Measurements from ENCODE around the gene TP53TG3. TPM values are rescaled to one million over a fixed set of nuclear protein-coding genes. Genes with fewer than 3 reads are reported as not detected.
"Not testable (repeated sequence)": the region's sequence is repeated elsewhere in the genome, so short reads cannot be mapped to it uniquely, and the experiment has no call there.

TP53TG3 gene
- not detected for polyA plus RNA-seq (2012; ENCODE audit: insufficient read depth, insufficient read length, low read depth)

- not testable (repeated sequence) for H3K36me3 ChIP-seq; H3K4me1 ChIP-seq; DNase-seq; H3K4me3 ChIP-seq (ENCODE audit: low read depth, low read length); H3K27me3 ChIP-seq; H3K9me3 ChIP-seq
These were observed at the start of gene TP53TG3 for GRCh38 chr16:32676065-32676464. TP53TG3 (minus strand) TSS chr16:32676165; CDS start chr16:32676097, 68 bp downstream.

GRCh38 chr16:32650876-32651275 lies 25.1 kb downstream of the TP53TG3 start:
- DNase-seq; H3K4me3 ChIP-seq (ENCODE audit: low read depth, low read length); H3K9me3 ChIP-seq; H3K36me3 ChIP-seq; H3K27me3 ChIP-seq; H3K4me1 ChIP-seq: not testable (repeated sequence)

GRCh38 chr16:32647562-32647961 lies 28.4 kb downstream of the TP53TG3 start:
- H3K36me3 ChIP-seq; H3K4me3 ChIP-seq (ENCODE audit: low read depth, low read length); DNase-seq; H3K9me3 ChIP-seq; H3K27me3 ChIP-seq; H3K4me1 ChIP-seq: not testable (repeated sequence)

GRCh38 chr16:32646780-32647179 lies 29.2 kb downstream of the TP53TG3 start:
- H3K27me3 ChIP-seq; DNase-seq; H3K9me3 ChIP-seq; H3K4me1 ChIP-seq; H3K36me3 ChIP-seq; H3K4me3 ChIP-seq (ENCODE audit: low read depth, low read length): not testable (repeated sequence)

- H3K36me3 ChIP-seq; DNase-seq; H3K9me3 ChIP-seq; H3K27me3 ChIP-seq; H3K4me3 ChIP-seq (ENCODE audit: low read depth, low read length); H3K4me1 ChIP-seq: not testable (repeated sequence)
These were observed 29.8 kb downstream of the TP53TG3 start for GRCh38 chr16:32646177-32646576.

GRCh38 chr16:32645278-32645908 lies 30.6 kb downstream of the TP53TG3 start:
- H3K9me3 ChIP-seq; H3K4me1 ChIP-seq; H3K36me3 ChIP-seq; H3K27me3 ChIP-seq; H3K4me3 ChIP-seq (ENCODE audit: low read depth, low read length); DNase-seq: not testable (repeated sequence)

- H3K27me3 ChIP-seq; H3K4me1 ChIP-seq; DNase-seq; H3K36me3 ChIP-seq; H3K4me3 ChIP-seq (ENCODE audit: low read depth, low read length); H3K9me3 ChIP-seq: not testable (repeated sequence)
These were observed 31.2 kb downstream of the TP53TG3 start for GRCh38 chr16:32644715-32645114.

GRCh38 chr16:32637614-32638013 lies 38.4 kb downstream of the TP53TG3 start:
- not testable (repeated sequence) for H3K4me3 ChIP-seq (ENCODE audit: low read depth, low read length); H3K27me3 ChIP-seq; DNase-seq; H3K9me3 ChIP-seq; H3K4me1 ChIP-seq; H3K36me3 ChIP-seq

GRCh38 chr16:32632096-32632495 lies 43.9 kb downstream of the TP53TG3 start:
- H3K27me3 ChIP-seq, result not testable (repeated sequence)

More at GRCh38 chr16:32632096-32632495, 43.9 kb downstream of the TP53TG3 start:
- H3K4me1 ChIP-seq; H3K36me3 ChIP-seq; H3K4me3 ChIP-seq (ENCODE audit: low read depth, low read length); H3K9me3 ChIP-seq; DNase-seq: not testable (repeated sequence)

Data from BE2C (cell line).